ENCODE data around the gene ZNF324B. TPM values are rescaled to one million over a fixed set of nuclear protein-coding genes. Genes with fewer than 3 reads are reported as not detected.
"Not testable (repeated sequence)": the region's sequence is repeated elsewhere in the genome, so short reads cannot be mapped to it uniquely, and the experiment has no call there.

Gene ZNF324B
- total RNA-seq, 1 donor from 2014 or later: 8.0 TPM

- H3K9me3 Mint-ChIP-seq: no peaks in the 10 kb centered on the region
- no peaks in the 10 kb centered on the region for H3K36me3 Mint-ChIP-seq
- DNase-seq (ENCODE audit: low spot score in 2 of 2, unreplicated experiment in 2 of 2): no peak
- H3K4me1 Mint-ChIP-seq: peaks cover 18% of the 10 kb centered on the region
- H3K4me3 Mint-ChIP-seq: peak overlapping the region; percentile 75
- no peaks in the 10 kb centered on the region for H3K27me3 Mint-ChIP-seq (ENCODE audit: low read depth)
- peak overlapping the region; percentile 77 for H3K27ac Mint-ChIP-seq
- TF ChIP-seq CTCF (IDR thresholded peaks at IDR 0.05; ENCODE audit: unreplicated experiment): no peak
Observed at GRCh38 chr19:58466089-58466759, 14.8 kb downstream of the ZNF324B start.

GRCh38 chr19:58466760-58467589 lies 15.6 kb downstream of the ZNF324B start, which contains the start of gene ZNF324:
TSS of gene ZNF324 (plus strand) at chr19:58467080. CDS start at chr19:58469186, 2,106 bp downstream.
- H3K9me3 Mint-ChIP-seq: no peaks in the 10 kb centered on the region
- H3K4me3 Mint-ChIP-seq: peak within 1 kb of the TSS; percentile 75
- H3K36me3 Mint-ChIP-seq: no peaks in the 10 kb centered on the region
- no peak for TF ChIP-seq CTCF (IDR thresholded peaks at IDR 0.05; ENCODE audit: unreplicated experiment)
- peak; percentile 98 for DNase-seq (ENCODE audit: low spot score in 2 of 2, unreplicated experiment in 2 of 2)
- H3K27me3 Mint-ChIP-seq (ENCODE audit: low read depth): no peaks in the 10 kb centered on the region
- H3K27ac Mint-ChIP-seq: peak within 1 kb of the TSS; percentile 77
- H3K4me1 Mint-ChIP-seq: peaks cover 18% of the 10 kb centered on the region

GRCh38 chr19:58468216-58468839 lies 16.9 kb downstream of the ZNF324B start:
- Mint-ChIP-seq H3K27me3 (ENCODE audit: low read depth) (no peaks in the 10 kb centered on the region), H3K36me3 (no peaks in the 10 kb centered on the region), H3K4me1 (peaks cover 18% of the 10 kb centered on the region), H3K9me3 (no peaks in the 10 kb centered on the region), H3K4me3 (peak overlapping the region; percentile 75), H3K27ac (peak overlapping the region; percentile 74)
- TF ChIP-seq CTCF (IDR thresholded peaks at IDR 0.05; ENCODE audit: unreplicated experiment): no peak
- DNase-seq (ENCODE audit: low spot score in 2 of 2, unreplicated experiment in 2 of 2): no peak

- H3K9me3 Mint-ChIP-seq: no peaks in the 10 kb centered on the region
- H3K27ac Mint-ChIP-seq: no peak overlapping the region
- H3K4me3 Mint-ChIP-seq: peak overlapping the region; percentile 75
- no peak for TF ChIP-seq CTCF (IDR thresholded peaks at IDR 0.05; ENCODE audit: unreplicated experiment)
- H3K27me3 Mint-ChIP-seq (ENCODE audit: low read depth): no peaks in the 10 kb centered on the region
- no peak for DNase-seq (ENCODE audit: low spot score in 2 of 2, unreplicated experiment in 2 of 2)
- H3K4me1 Mint-ChIP-seq: peaks cover 18% of the 10 kb centered on the region
- no peaks in the 10 kb centered on the region for H3K36me3 Mint-ChIP-seq
Observed at GRCh38 chr19:58469241-58470013, 18.0 kb downstream of the ZNF324B start.

- H3K9me3 Mint-ChIP-seq; DNase-seq (ENCODE audit: low spot score in 2 of 2, unreplicated experiment in 2 of 2); H3K27me3 Mint-ChIP-seq (ENCODE audit: low read depth); H3K36me3 Mint-ChIP-seq; H3K27ac Mint-ChIP-seq; H3K4me3 Mint-ChIP-seq: not testable (repeated sequence)
- peaks cover 20% of the 10 kb centered on the region for H3K4me1 Mint-ChIP-seq
Observed at GRCh38 chr19:58470837-58471543, 19.6 kb downstream of the ZNF324B start.
